IgD-negative memory B cell (primary cell): ENCODE measurements around the gene LMF1. TPM values are rescaled to one million over a fixed set of nuclear protein-coding genes. Genes with fewer than 3 reads are reported as not detected.

Experiments used
- H3K27ac Mint-ChIP-seq, 3 donors: one replicate each; pipeline ENCODE4 v1.8.0; 2020 to 2022; ENCODE audit warnings: mild to moderate bottlenecking in 3 of 3, mixed read lengths in 3 of 3, moderate library complexity in 1 of 3
- H3K27me3 Mint-ChIP-seq: one replicate; pipeline ENCODE4 v1.8.0; 2021; ENCODE audit warnings: mixed read lengths
- H3K36me3 Mint-ChIP-seq: one replicate; pipeline ENCODE4 v1.8.0; 2020; ENCODE audit warnings: mild to moderate bottlenecking, mixed read lengths
- H3K4me1 Mint-ChIP-seq, 3 donors: one replicate each; pipeline ENCODE4 v1.8.0; 2020 to 2022; ENCODE audit warnings: mixed read lengths in 3 of 3, mild to moderate bottlenecking in 1 of 3
- H3K4me3 Mint-ChIP-seq, 4 donors: one replicate each; pipeline ENCODE4 v1.8.0; 2020 to 2022; ENCODE audit warnings: mild to moderate bottlenecking in 4 of 4, mixed read lengths in 4 of 4, moderate library complexity in 3 of 4
- H3K9me3 Mint-ChIP-seq, 3 donors: one replicate each; pipeline ENCODE4 v1.8.0; 2020 to 2021; ENCODE audit warnings: mixed read lengths in 3 of 3, mild to moderate bottlenecking in 1 of 3
- polyA plus RNA-seq: library from polyadenylated mRNA; unstranded; fragments of 300-500 nt; fragmentation: Illumina TruSeq; gene quantifications from one replicate; pipeline ENCODE4 v1.2.3, GENCODE V29; 2021

The LMF1 gene
- polyA plus RNA-seq = 16.1 TPM

DNA sequence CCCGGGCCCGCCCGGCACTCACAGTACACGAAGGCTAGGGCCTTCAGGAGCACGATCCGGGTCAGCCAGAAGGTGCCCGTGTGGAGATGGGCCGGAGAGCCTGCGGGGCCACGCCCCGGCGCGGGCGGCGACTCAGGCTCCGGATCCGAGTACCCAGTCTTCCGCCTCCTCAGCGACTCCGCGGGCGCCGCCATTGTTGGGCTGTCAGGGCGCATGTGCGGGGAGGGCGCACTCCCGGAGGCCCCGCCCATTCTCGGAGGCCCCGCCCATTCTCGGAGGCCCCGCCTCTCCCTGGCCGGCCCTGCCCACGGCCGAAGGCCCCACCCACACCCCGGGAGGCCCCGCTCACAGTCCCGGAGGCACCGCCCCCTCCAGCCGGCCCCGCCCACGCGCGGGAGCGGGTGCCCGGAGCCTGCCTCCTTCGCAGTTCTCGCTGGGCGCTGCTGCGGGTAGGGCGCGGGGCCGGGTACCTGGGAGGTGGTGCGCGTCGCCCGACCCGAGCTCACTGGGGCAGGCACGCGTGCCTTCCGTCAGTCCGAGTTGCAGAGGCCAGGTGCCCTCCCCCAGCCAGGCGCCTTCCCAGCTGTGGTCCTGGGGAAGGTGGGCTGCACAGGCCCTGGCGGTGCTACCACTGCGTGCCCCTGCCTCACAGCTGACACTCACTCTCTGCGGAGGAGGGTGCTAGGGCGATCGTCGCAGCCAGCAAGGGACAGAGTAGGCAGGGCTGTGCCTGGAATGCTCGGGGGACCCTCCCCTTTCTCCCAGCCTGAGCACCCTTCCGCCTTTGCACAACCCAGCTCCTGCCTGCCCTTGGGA is at the start of gene LMF1:
TSS of gene LMF1 (minus strand) at position 219 of the 816 bp plus-strand sequence. CDS start at position 215, 4 bp downstream.
- H3K9me3 Mint-ChIP-seq = peaks cover 0 to 2% (median 0%) of the 10 kb centered on the region in 3 donors
- peak within 1 kb of the TSS in 1 of 3 donors; percentile 78 for H3K27ac Mint-ChIP-seq
- H3K4me1 Mint-ChIP-seq = peaks cover 5 to 12% (median 5%) of the 10 kb centered on the region in 3 donors
- H3K4me3 Mint-ChIP-seq = peak within 1 kb of the TSS; percentile 83 to 92 (median 87)
- H3K27me3 Mint-ChIP-seq = peaks cover 3% of the 10 kb centered on the region
- peaks cover 7% of the 10 kb centered on the region for H3K36me3 Mint-ChIP-seq

DNA sequence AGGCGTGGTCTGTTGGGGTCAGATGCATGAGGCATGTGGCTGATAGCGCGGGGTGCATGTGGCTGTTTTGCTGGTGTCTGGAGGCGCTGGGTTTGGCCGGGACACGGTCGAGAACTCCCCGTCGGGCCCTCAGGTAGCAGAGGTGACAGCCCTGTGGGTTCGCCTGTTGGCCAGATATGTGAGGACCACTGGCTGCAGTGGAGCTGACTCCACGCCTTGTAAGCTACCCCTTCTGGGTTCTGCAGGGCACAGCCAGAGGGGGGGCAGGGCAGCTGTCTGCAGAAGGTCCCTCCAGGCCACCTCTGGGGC is 49.3 kb upstream of the LMF1 start:
- Mint-ChIP-seq H3K27me3 (no peaks in the 10 kb centered on the region), H3K36me3 (no peaks in the 10 kb centered on the region), H3K27ac (no peak overlapping the region), H3K4me1 (no peaks in the 10 kb centered on the region), H3K9me3 (no peaks in the 10 kb centered on the region), H3K4me3 (peak overlapping the region in 1 of 4 donors; percentile 23)

DNA sequence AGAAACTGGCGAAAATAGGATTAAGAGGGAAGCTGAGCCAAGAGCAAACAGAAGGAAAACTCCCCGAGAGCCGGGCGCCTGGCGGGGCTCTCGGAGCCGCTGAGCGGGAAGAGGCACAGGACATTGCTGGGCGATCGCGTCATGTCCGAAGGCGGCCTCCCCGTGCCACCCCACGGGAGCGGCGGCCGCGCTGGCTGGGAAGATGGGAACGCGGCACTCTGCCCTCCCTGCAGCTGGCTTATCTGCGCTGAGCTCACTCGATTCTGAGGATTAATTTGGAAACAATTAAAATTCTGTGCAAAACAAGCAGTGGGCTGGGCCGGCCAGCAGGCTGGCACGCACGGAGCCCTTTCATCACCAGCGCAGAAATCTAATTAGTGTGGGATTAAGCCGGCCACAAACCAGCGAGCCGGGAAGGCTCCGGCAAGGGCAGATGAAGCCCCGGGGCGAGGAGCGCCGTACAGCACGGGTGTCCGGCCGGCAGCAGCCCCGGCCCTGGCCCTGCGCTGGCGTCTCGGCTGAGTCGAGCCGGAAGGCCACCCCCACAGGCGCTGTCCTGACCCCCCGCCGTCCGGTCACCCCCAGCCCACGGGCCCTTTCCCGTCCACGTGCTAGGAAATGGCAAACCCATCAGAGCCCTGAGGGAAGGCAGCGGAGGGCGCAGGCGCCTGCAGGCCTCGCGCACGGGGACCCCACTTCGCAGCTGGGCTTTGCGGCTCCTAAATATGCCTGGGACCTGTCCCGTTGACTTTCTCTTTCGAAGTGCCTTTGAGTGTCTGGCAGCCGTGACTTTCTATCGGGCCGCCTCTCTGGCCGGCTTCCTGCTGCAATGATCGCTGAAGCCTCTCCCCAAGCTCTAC is 48.7 kb upstream of the LMF1 start:
- H3K27me3 Mint-ChIP-seq = no peaks in the 10 kb centered on the region
- H3K36me3 Mint-ChIP-seq = no peaks in the 10 kb centered on the region
- no peaks in the 10 kb centered on the region for H3K4me1 Mint-ChIP-seq
- H3K4me3 Mint-ChIP-seq = peak overlapping the region in 1 of 4 donors; percentile 23
- no peak overlapping the region for H3K27ac Mint-ChIP-seq
- no peaks in the 10 kb centered on the region for H3K9me3 Mint-ChIP-seq

DNA sequence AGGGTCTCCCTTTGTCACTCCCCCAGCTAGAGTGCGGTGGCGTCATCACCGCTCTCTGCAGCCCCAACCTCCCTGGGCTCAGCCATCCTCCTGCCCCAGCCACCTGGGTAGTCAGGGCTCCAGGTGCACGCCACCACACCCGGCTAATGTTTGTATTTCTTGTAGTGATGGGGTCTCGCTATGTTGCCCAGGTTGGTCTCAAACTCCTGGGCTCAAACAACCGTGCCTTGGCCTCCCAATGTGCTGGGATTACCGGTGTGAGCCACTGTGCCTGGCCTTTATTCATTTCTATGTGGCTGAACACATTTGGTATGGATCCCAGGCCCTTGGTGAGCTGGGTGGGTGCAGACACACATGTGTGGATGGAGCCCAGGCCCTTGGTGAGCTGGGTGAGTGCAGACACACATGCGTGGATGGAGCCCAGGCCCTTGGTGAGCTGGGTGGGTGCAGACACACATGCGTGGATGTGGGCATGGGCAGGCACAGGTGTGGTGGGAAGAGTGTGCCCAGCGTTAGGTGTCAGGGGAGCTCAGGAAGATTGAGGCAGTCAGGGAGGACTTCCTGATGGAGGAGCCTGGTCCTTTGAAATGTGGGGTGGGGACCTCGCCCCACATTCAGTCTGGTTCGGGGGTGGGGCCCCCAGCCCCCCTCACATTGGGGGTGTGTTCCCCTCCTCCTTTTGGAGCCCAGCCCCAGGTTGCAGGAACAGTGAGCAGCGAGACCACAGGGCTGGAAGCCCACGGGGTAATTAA is 47.8 kb upstream of the LMF1 start:
- no peak overlapping the region for H3K4me3 Mint-ChIP-seq
- no peaks in the 10 kb centered on the region for H3K9me3 Mint-ChIP-seq
- H3K4me1 Mint-ChIP-seq = no peaks in the 10 kb centered on the region
- no peak overlapping the region for H3K27ac Mint-ChIP-seq
- H3K27me3 Mint-ChIP-seq = no peaks in the 10 kb centered on the region
- H3K36me3 Mint-ChIP-seq = no peaks in the 10 kb centered on the region

DNA sequence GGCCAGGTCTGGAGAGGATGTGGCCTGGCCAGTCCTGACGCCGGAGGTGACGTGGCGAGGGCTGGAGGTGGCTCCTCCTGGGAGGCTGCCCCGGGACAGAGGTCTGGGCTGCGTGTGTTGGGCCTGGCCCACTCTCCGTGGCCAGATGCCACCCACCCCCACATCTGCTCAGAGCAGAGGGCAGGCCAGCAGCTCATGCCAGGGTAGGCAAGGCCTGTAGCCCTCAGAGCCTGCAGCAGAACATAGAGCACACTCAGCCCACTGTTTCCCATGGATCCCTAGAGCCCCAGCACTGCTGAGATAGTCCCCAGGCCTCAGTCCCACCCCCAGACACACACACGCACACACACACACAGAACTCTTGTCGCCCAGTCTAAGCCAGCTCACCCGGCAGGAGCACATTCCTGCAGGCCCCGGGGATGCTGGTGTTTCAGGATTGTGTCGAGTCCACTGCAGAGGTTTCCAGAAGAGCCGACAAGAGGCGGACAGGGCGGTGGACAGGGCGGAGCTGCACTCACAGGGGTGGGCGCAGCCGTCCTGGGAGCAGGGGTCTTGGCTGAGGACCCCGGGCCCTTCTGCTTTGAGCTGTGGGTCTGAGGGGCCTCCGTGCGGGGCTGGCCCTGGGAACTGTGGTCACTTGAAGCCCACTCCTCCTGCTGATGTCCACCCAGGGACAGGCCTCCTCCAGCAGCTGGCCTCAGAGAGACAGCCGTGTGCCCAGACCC is 44.1 kb upstream of the LMF1 start:
- H3K36me3 Mint-ChIP-seq = no peaks in the 10 kb centered on the region
- H3K27me3 Mint-ChIP-seq = peaks cover 2% of the 10 kb centered on the region
- H3K4me1 Mint-ChIP-seq = no peaks in the 10 kb centered on the region
- H3K9me3 Mint-ChIP-seq = no peaks in the 10 kb centered on the region
- peak overlapping the region in 1 of 4 donors; percentile 28 for H3K4me3 Mint-ChIP-seq
- no peak overlapping the region for H3K27ac Mint-ChIP-seq

DNA sequence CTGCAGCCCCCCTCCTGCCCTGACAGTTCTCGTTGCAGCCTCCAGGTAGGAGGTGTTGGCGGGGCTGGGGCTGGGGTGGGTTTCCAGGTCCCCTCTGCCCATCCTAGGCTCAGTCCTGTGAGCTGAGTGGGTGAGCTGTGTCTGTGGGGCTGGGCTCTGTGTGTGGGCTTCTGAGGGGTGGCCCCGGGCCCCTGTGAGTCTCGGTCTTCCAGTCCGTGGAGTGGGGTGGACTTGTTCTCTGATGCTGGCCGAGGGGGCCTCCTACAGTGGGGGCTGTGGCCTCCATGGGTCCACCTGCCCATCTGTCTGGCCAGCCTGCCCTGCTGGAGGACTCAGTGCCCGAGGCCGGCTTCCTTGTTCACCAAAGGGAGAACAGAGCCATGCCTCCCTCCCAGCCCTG is 43.4 kb upstream of the LMF1 start:
- Mint-ChIP-seq H3K27ac (no peak overlapping the region), H3K9me3 (no peaks in the 10 kb centered on the region), H3K4me3 (no peak overlapping the region), H3K27me3 (peaks cover 2% of the 10 kb centered on the region), H3K4me1 (no peaks in the 10 kb centered on the region), H3K36me3 (no peaks in the 10 kb centered on the region)

DNA sequence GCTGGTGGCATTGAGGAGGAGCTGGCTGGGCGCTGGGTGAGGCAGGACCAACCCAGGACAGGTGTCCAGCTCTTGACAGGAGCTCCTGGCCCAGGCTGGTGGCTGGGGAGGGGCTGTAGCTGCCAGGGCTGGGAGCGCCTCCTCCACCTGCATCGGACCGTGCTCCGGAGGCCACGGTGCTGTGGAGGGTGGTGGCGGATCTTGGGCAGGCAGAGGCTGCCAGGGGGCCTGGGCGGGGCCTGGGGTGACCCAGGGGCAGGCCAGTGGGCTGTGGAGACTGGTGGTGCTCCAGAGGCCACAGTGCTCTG is 42.8 kb upstream of the LMF1 start:
- H3K9me3 Mint-ChIP-seq = no peaks in the 10 kb centered on the region
- peaks cover 0 to 2% (median 0%) of the 10 kb centered on the region in 3 donors for H3K4me1 Mint-ChIP-seq
- no peaks in the 10 kb centered on the region for H3K36me3 Mint-ChIP-seq
- H3K27ac Mint-ChIP-seq = no peak overlapping the region
- no peak overlapping the region for H3K4me3 Mint-ChIP-seq
- peaks cover 6% of the 10 kb centered on the region for H3K27me3 Mint-ChIP-seq

DNA sequence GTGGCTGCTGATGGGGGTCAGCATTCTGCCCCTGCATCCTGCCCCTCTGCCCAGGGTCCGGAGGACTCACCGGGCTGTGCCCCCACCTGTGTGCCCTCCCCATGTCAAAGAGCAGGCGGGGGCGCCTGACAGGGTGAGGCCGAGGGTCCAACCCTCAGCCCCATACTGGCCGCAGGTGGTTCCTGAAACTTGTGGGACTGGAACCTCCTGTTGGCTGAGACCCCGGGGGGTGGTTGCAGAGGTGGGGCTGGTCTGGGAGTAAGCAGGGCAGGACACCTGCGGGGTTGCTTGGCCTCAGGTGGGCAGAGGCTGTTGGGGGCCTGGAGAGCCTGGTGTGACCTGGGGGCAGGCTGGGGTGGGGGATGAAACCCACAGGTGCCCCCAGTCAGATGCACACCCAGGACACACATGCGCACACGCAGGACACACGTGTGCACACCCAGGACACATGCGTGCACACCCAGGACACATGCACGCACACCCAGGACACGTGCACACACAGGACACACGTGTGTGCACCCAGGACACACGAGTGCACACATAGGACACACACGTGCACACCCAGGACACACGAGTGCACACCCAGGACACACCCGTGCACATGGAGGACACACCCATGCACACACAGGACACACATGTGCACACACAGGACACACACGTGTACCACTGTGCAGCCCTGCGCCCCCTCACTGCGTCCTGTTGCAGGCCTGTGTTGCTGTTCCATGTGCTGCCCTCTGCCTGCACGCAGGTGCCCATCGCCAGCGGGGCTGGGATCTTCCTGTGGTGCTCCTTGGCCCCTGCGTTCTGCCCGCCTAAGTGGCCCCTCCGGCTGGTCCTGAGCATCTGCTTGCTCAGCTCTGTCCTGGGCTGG is 42.2 kb upstream of the LMF1 start:
- Mint-ChIP-seq H3K4me3 (no peak overlapping the region), H3K27ac (no peak overlapping the region), H3K4me1 (peaks cover 0 to 2% (median 0%) of the 10 kb centered on the region in 3 donors), H3K36me3 (no peaks in the 10 kb centered on the region), H3K27me3 (peaks cover 10% of the 10 kb centered on the region), H3K9me3 (no peaks in the 10 kb centered on the region)

DNA sequence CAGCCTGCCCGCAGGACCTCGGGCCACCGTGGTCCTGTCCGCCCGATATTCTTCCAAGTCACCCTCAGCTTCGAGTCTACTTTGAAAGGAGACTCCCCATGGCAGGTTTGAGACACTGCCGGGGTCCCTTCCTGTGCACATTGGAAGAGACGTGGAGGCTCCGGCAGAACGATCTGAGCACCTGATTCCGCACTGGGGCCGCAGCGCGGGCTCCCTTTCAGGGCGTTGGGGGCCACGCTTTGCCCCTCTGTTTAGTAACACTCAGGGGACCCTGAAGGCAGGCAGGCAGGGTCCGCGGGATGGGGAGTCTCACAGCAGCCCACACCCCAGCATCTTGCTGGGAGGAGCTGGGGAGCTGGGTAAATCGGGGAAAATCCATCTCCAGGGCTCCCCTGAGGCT is 41.4 kb upstream of the LMF1 start:
- Mint-ChIP-seq H3K4me1 (peaks cover 0 to 2% (median 0%) of the 10 kb centered on the region in 3 donors), H3K27me3 (peaks cover 12% of the 10 kb centered on the region), H3K27ac (no peak overlapping the region), H3K4me3 (no peak overlapping the region), H3K9me3 (no peaks in the 10 kb centered on the region), H3K36me3 (no peaks in the 10 kb centered on the region)

DNA sequence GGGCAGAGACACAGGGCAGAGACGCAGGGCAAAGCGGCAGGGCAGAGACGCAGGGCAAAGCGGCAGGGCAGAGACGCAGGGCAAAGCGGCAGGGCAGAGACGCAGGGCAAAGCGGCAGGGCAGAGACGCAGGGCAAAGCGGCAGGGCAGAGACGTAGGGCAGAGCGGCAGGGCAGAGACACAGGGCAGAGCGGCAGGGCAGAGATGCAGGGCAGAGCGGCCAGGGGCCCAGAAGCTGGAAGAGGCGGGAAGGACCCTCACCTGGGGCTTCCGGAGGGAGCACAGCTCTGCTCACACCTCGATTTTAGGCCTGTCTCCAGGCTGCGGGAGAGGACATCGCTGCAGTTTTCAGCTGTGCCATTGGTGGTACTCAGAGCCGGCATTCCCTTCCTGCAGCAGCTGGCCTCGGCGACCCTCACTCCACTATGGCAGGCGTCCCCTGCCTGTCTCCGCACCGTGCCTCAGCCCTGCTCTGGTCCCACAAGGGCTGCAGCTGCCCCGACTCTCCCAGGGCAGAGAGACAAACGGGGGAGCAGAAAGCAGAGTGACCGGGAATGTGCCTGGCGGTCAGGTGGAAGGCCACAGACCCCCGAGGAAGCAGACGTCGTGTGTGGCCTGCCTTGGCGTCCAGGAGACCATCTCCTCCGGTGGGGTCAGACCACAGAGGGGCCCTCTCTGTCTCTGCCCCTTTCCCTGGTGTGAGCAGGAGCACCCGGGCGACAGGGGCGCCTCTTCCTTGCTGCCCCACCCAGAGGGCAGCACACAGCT is 40.7 kb upstream of the LMF1 start:
- Mint-ChIP-seq H3K27ac (peak overlapping the region in 1 of 3 donors; percentile 39), H3K27me3 (peaks cover 12% of the 10 kb centered on the region), H3K4me1 (peaks cover 0 to 2% (median 0%) of the 10 kb centered on the region in 3 donors), H3K36me3 (no peaks in the 10 kb centered on the region), H3K9me3 (no peaks in the 10 kb centered on the region), H3K4me3 (no peak overlapping the region)

DNA sequence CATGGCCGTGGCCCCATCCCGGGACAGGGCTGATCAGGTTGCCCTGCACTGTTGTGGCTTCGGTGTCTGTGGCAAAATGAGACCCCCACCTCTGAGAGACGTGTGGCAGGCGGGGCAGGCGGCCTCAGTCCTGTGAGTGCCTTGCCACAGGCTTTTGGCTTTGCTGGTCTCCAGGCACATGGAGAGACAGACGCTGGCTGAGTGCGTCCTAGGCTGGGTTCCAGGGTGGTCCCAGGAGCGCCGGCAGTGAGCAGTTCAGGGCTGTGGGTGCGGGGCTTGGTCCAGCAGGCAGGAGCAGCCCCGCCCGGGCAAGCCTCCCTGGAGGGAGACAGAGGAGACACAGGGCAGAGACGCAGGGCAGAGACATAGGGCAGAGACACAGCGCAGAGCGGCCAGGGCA is 40.0 kb upstream of the LMF1 start:
- no peak overlapping the region for H3K4me3 Mint-ChIP-seq

DNA sequence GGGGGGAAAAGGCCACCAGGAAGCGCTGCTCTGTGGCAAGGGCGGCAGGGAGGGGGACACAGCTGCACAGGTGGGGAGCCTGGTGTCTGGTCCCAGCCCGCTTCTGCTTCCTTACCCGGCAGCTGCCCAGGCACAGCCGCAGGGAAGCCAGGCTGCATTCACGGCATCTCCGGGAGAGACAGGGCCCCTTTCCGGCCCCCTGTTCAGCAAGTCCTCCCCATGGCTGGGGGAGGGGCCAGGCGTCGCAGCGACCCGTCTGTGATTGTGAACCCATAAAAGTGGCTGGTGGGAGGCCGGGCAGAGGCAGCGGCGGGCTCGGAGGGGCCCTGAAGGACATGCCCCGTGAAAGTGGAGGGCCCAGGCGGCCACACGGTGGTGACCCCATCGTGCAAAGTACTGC is 39.5 kb upstream of the LMF1 start:
- peaks cover 0 to 2% (median 0%) of the 10 kb centered on the region in 3 donors for H3K4me1 Mint-ChIP-seq
- no peak overlapping the region for H3K4me3 Mint-ChIP-seq
- no peaks in the 10 kb centered on the region for H3K36me3 Mint-ChIP-seq
- H3K27ac Mint-ChIP-seq = no peak overlapping the region
- no peaks in the 10 kb centered on the region for H3K9me3 Mint-ChIP-seq
- H3K27me3 Mint-ChIP-seq = peaks cover 15% of the 10 kb centered on the region

More for the DNA sequence above, 40.0 kb upstream of the LMF1 start:
- H3K36me3 Mint-ChIP-seq = no peaks in the 10 kb centered on the region
- H3K27ac Mint-ChIP-seq = peak overlapping the region in 1 of 3 donors; percentile 39
- peaks cover 0 to 2% (median 0%) of the 10 kb centered on the region in 3 donors for H3K4me1 Mint-ChIP-seq
- no peaks in the 10 kb centered on the region for H3K9me3 Mint-ChIP-seq
- H3K27me3 Mint-ChIP-seq = peaks cover 15% of the 10 kb centered on the region

DNA sequence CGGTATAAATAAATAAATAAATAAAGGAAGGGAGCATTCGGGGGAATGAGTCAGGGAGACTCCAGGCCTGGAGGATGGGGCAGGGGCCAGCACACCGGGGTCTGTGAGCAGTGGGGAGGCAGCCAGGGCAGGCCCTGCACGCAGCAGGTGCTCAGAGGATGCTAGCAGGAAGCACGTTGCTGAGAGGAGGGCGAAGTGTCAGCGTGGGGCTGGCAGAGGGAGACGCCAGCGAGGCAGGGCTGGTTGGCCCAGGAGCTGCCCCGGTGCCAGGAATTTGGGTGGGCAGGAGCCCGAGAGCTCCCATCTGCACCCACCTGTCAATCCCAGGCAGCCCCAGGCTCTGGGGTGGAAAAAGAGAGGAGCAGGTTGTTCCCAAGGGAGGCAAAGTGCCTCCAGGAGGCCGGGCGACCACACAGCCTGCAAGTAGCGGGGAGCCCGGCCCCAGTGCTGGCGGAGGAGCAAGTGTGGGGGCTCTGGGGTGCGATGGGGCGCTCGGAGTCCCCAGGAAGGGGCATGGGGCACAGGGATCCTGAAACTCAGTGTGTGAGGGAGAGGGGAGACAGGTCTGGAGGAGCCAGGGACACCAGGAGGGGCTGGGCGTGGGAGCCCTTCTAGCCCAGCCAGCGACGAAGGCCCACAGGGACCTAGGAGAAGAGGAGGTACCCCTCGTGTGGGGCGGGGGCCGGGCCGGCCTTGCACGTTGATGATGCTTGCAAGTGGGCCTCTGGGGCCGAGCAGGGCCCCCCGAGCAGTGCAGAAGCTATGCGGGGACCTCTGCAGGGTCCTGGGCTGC is 38.8 kb upstream of the LMF1 start:
- no peak overlapping the region for H3K4me3 Mint-ChIP-seq
- H3K9me3 Mint-ChIP-seq = no peaks in the 10 kb centered on the region
- H3K27ac Mint-ChIP-seq = no peak overlapping the region
- no peaks in the 10 kb centered on the region for H3K36me3 Mint-ChIP-seq
- peaks cover 0 to 2% (median 0%) of the 10 kb centered on the region in 3 donors for H3K4me1 Mint-ChIP-seq
- H3K27me3 Mint-ChIP-seq = peaks cover 15% of the 10 kb centered on the region
